Left lung (tissue), 14 donors: ENCODE results near the gene SMIM23. TPM values are rescaled to one million over a fixed set of nuclear protein-coding genes. Genes with fewer than 3 reads are reported as not detected.

Experiments
- ATAC-seq: fragments of 200-7000 bp; cut with Tn5 transposase; one replicate; pipeline ENCODE4 v1.9.1; 2020; ENCODE audit warnings: moderate library complexity
- DNase-seq, 4 donors: peaks; one replicate each; pipeline ENCODE4 v3.0.0-alpha.2; 2013 to 2020
- H3K27ac ChIP-seq, 2 donors: fragments of 200-600 bp; sonication (generic) in 1 of 2; one replicate each; pipeline versions ENCODE4 v1.5.0 to v1.8.0; 2020 to 2021
- H3K27me3 ChIP-seq, 2 donors: fragments of 200-600 bp; sonication (generic) in 1 of 2; one replicate each; pipeline versions ENCODE4 v1.5.0 to v1.8.0; 2020 to 2021
- H3K36me3 ChIP-seq, 2 donors: fragments of 200-600 bp; sonication (generic) in 1 of 2; one replicate each; pipeline versions ENCODE4 v1.5.0 to v1.8.0; 2020 to 2021
- H3K4me1 ChIP-seq, 2 donors: fragments of 200-600 bp; one replicate each; pipeline ENCODE4 v1.8.0; 2021
- H3K4me3 ChIP-seq, 2 donors: fragments of 200-600 bp; sonication (generic) in 1 of 2; one replicate each; pipeline versions ENCODE4 v1.5.0 to v1.8.0; 2020 to 2021; ENCODE audit warnings: mild to moderate bottlenecking in 1 of 2
- H3K9me3 ChIP-seq, 2 donors: fragments of 200-600 bp; sonication (generic) in 1 of 2; one replicate each; pipeline versions ENCODE4 v1.5.0 to v1.8.0; 2020 to 2021
- CTCF ChIP-seq, 2 donors: fragments of 200-600 bp; sonication (generic) in 1 of 2; IDR thresholded peaks; one replicate each; pipeline versions ENCODE4 v1.5.0 to v1.8.0; 2021; ENCODE audit warnings: antibody characterized with exemption in 2 of 2
- intact Hi-C, 2 donors: fragments of 100-400 bp; cut with DNase I; formaldehyde crosslinking; loops; one replicate each; pipeline versions ENCODE4 v1.11.2 to v1.14.2; 2022
- long read RNA-seq, 12 donors: library from polyadenylated mRNA in 2 of 12; unstranded in 2 of 12; transcript quantifications; one replicate each; pipeline ENCODE4 v2.0.0 and lab custom pipeline, GENCODE V29; 2019 to 2026
- polyA plus RNA-seq, 6 donors: library from polyadenylated mRNA; unstranded; fragments of 120-200 nt; gene quantifications; one replicate each; pipeline ENCODE4 v1.2.1, GENCODE V29; 2013; ENCODE audit not compliant: insufficient read length in 6 of 6
- total RNA-seq, 2 donors: library from RNA; stranded (reverse); fragmentation: NEBNext Ultra II Directional; extraction: Animal tissue kit (Norgen Biotek cat#: 25700); gene quantifications; one replicate each; pipeline ENCODE4 v1.2.1, GENCODE V29; 2021
- donor health status: DM: no; HTN: yes; CAD: no.
- donor health status: DM: no; HTN: no; CAD: no.

The SMIM23 gene
- not detected for total RNA-seq
- polyA plus RNA-seq: not detected
- long read RNA-seq, donor 1: 0 reads
- long read RNA-seq, donor 2: 0 reads
- long read RNA-seq, donor 3: 0 reads
- long read RNA-seq, donor 4: 0 reads
- long read RNA-seq, donor 5: 0 reads
- long read RNA-seq, donor 6: 0 reads
- long read RNA-seq, donor 7: 0 reads
- long read RNA-seq, donor 8: 0 reads
- long read RNA-seq, donor 9: 0 reads
- long read RNA-seq, donor 10: 0 reads
- long read RNA-seq, donor 11: 0 reads
- long read RNA-seq, donor 12: 0 reads

- H3K27me3 ChIP-seq: peaks cover 0 to 2% of the 10 kb centered on the region in 2 donors
- no peaks in the 10 kb centered on the region for H3K4me1 ChIP-seq
- intact Hi-C loops: no loop called here
- TF ChIP-seq CTCF (IDR thresholded peaks at IDR 0.05): no peak
- DNase-seq (no peak), ATAC-seq (no peak)
- no peak within 1 kb of the TSS for H3K4me3 ChIP-seq
- H3K36me3 ChIP-seq: no peaks in the 10 kb centered on the region
- no peaks in the 10 kb centered on the region for H3K9me3 ChIP-seq
- H3K27ac ChIP-seq: no peak within 1 kb of the TSS
Observed at GRCh38 chr5:171785517-171785916, at the start of gene SMIM23. TSS of gene SMIM23 (plus strand) at chr5:171785817. CDS start at chr5:171785872, 55 bp downstream.

- Histone ChIP-seq H3K4me3 (no peak overlapping the region), H3K27ac (no peak overlapping the region), H3K9me3 (no peaks in the 10 kb centered on the region), H3K36me3 (no peaks in the 10 kb centered on the region), H3K27me3 (no peaks in the 10 kb centered on the region), H3K4me1 (peaks cover 5 to 11% of the 10 kb centered on the region in 2 donors)
- peak; percentile 78 for ATAC-seq
- TF ChIP-seq CTCF (IDR thresholded peaks at IDR 0.05): no peak
- intact Hi-C loops: no loop called here
- DNase-seq: peak in 2 of 4 donors; percentile 75 to 77
Observed at GRCh38 chr5:171736976-171737891, 48.4 kb upstream of the SMIM23 start.

GRCh38 chr5:171738501-171738900 is 47.1 kb upstream of the SMIM23 start:
- H3K9me3 ChIP-seq: no peaks in the 10 kb centered on the region
- H3K4me1 ChIP-seq: peaks cover 5 to 11% of the 10 kb centered on the region in 2 donors
- H3K27ac ChIP-seq: no peak overlapping the region
- no peak for DNase-seq
- no peak overlapping the region for H3K4me3 ChIP-seq
- intact Hi-C loops: no loop called here
- H3K27me3 ChIP-seq: no peaks in the 10 kb centered on the region
- no peak for TF ChIP-seq CTCF (IDR thresholded peaks at IDR 0.05)
- H3K36me3 ChIP-seq: no peaks in the 10 kb centered on the region
- no peak for ATAC-seq

GRCh38 chr5:171739271-171739670 is 46.3 kb upstream of the SMIM23 start:
- DNase-seq: no peak
- H3K4me1 ChIP-seq: peaks cover 5 to 11% of the 10 kb centered on the region in 2 donors
- ATAC-seq: no peak
- H3K9me3 ChIP-seq: no peaks in the 10 kb centered on the region
- intact Hi-C loops: no loop called here
- H3K27ac ChIP-seq: no peak overlapping the region
- no peak overlapping the region for H3K4me3 ChIP-seq
- H3K36me3 ChIP-seq: no peaks in the 10 kb centered on the region
- no peak for TF ChIP-seq CTCF (IDR thresholded peaks at IDR 0.05)
- no peaks in the 10 kb centered on the region for H3K27me3 ChIP-seq

GRCh38 chr5:171743436-171744076 is 42.1 kb upstream of the SMIM23 start:
- Histone ChIP-seq H3K4me3 (no peak overlapping the region), H3K27ac (no peak overlapping the region), H3K36me3 (no peaks in the 10 kb centered on the region), H3K9me3 (no peaks in the 10 kb centered on the region), H3K4me1 (no peaks in the 10 kb centered on the region), H3K27me3 (no peaks in the 10 kb centered on the region)
- ATAC-seq (no peak), DNase-seq (no peak)
- TF ChIP-seq CTCF (IDR thresholded peaks at IDR 0.05): no peak
- intact Hi-C loops: no loop called here
